ENCODE measurements around the gene SLC25A20.

- TF ChIP-seq CTCF (IDR thresholded peaks at IDR 0.05; ENCODE audit: low read depth, low read length): no peak
- TF ChIP-seq POLR2A (IDR thresholded peaks at IDR 0.05; ENCODE audit: extremely low read depth, insufficient read length): no peak
Measured at GRCh38 chr3:48897460-48898376, 964 bp downstream of the SLC25A20 start.
